GM21390 (cell line): ENCODE measurements around the gene MYF5.

ENCODE experiments used
- ATAC-seq: cut with Tn5 transposase; IDR thresholded peaks from one replicate; pipeline ENCODE4 v1.9.1; 2021; ENCODE audit not compliant: unreplicated experiment

Gene MYF5

DNA sequence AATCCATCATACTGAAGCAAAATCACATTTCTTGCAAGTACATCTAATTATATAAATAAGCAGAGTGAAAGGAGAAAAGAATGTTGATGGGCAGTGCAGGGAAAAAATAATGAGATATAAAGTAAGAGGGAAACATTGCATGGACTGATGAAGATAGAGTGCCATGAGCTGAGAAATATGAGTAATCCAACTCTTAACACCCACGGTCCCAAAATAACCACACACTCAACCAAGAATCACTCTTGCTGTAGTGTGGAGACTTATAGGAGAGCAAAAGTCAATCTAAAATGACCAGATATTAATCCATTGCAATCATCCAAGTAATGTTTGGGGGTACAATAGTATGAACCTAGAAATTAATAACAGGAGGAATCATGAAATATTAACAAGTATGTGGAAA, 40.2 kb downstream of the MYF5 start:
- peak; percentile 69 for ATAC-seq

DNA sequence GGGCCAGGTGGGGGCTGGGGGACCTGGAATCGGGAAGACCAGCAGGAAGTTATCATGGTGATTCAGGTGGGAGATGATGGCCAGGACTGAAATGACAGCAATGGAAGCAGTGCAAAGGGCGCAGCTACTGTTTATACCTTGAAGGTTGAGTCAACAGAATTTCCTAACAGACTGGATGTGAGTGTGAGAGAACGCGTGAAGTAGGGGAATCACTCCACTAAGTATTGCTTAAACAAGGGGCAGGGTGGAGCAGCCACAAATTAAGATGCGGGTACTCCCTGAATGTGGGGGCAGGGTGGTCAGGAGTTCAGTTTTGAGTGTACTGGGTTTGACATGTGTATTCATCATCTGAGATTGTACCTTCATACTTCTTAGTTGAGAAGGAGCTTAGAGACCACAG, 45.1 kb downstream of the MYF5 start:
- ATAC-seq: no peak

DNA sequence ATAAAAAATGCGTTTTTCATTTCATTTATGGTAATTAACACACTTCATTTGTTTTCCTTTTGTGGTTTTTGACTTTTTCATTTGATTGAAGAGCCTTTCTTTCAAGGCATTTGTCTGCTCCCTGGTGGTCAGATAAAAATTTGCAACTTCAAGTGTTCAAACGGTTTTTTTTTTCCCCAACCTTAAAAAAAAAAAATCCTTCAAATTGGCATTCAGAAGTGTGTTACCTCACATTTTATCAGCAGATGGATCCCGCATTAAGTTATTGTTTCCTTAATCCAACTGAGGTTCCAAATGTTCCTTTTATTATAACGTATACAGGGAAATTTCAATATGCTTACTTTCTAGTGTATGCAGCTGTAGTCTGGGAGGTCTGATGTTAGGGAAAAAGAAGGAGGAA, 47.2 kb downstream of the MYF5 start:
- ATAC-seq: no peak

DNA sequence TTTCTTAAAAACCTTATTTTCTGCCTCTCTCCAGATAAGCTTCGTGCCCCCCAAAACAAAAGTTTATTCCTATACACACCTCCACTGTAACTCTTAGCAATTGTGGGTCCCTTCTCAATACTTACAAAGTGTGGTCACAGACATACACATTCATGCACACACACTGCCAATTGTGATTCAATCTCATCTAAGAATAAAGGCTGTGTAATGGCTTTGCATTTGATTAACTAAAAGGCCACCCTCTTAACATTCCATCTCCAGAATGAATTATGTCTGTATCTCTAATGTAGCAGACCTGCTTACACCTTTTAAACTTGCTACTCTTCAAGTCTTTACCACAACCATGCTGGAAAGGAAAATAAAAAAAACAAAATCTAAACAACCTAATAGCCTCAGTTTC, 49.5 kb downstream of the MYF5 start:
- ATAC-seq: no peak

GRCh38 chr12:80766897-80767296, 50.2 kb downstream of the MYF5 start:
- ATAC-seq: peak; percentile 90
